GM13976 (cell line): ENCODE results near the gene ADD3.
"Not testable (repeated sequence)": the region's sequence is repeated elsewhere in the genome, so short reads cannot be mapped to it uniquely, and the experiment has no call there.

ENCODE experiments used
- DNase-seq: peaks from one replicate; pipeline ENCODE4 v3.0.0; 2012; ENCODE audit warnings: low spot score
- in situ Hi-C: fragments of 300-500 bp; cut with MboI; formaldehyde crosslinking; loops from one replicate; pipeline ENCODE4 v1.12.0; 2022; ENCODE audit warnings: low sequenced_read_pairs, mixed read lengths, inconsistent platforms; ENCODE audit not compliant: unreplicated experiment
- TF ChIP-seq, protein P1 (sequence below): IDR thresholded peaks from 2 replicates; pipeline ENCODE4 v1.5.1; 2012; ENCODE audit warnings: borderline replicate concordance, mild to moderate bottlenecking; ENCODE audit not compliant: insufficient read depth; ENCODE audit errors: extremely low read depth, missing control alignments, control extremely low read depth

Gene ADD3

DNA sequence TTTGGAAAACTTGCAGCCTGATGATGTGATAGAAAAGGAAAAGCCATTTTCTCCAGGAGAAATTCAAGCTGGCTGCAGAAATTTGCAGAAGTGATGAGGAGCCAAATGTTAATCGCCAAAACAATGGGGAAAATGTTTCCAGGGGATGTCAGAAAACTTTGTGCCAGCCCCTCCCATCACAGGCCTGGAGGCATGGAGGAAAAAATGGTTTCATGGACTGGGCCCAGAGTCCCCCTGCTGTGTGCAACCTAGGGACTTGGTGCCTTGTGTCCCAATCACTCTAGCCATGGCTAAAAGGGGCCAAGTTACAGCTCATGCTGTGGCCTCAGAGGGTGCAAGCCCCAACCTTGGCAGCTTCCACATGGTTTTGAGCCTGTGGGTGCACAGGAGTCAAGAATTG is 41.0 kb downstream of the ADD3 start:
- DNase-seq, result no peak
- in situ Hi-C loops, result no loop called here
- TF ChIP-seq, protein P1, sequence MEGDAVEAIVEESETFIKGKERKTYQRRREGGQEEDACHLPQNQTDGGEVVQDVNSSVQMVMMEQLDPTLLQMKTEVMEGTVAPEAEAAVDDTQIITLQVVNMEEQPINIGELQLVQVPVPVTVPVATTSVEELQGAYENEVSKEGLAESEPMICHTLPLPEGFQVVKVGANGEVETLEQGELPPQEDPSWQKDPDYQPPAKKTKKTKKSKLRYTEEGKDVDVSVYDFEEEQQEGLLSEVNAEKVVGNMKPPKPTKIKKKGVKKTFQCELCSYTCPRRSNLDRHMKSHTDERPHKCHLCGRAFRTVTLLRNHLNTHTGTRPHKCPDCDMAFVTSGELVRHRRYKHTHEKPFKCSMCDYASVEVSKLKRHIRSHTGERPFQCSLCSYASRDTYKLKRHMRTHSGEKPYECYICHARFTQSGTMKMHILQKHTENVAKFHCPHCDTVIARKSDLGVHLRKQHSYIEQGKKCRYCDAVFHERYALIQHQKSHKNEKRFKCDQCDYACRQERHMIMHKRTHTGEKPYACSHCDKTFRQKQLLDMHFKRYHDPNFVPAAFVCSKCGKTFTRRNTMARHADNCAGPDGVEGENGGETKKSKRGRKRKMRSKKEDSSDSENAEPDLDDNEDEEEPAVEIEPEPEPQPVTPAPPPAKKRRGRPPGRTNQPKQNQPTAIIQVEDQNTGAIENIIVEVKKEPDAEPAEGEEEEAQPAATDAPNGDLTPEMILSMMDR, result no peak

DNA sequence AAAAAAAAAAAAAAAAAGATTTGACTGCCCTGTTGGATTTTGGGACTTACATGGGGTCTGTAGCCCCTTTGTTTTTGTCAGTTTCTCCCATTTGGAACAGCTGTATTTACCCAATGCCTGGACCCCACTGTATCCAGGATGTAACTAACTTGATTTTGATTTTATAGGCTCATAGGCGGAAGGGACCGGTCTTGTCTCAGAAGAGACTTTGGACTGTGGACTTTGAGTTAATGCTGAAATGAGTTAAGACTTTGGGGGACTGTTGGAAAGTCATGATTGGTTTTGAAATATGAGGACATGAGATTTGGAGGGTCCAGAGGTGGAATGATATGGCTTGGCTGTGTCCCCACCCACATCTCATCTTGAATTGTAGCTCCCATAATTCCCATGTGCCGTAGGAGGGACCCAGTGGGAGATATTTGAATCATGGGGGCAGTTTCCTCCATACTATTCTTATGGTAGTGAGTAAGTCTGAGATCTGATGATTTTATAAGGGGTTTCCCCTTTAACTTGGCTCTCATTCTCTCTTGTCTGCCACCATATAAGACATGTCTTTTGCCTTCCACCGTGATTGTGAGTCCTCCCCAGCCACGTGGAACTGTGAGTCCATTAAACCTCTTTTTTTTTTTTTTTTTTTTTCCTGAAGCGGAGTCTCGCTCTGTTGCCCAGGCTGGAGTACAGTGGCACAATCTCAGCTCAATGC is 42.3 kb downstream of the ADD3 start:
- DNase-seq, in situ Hi-C loops: not testable (repeated sequence)

DNA sequence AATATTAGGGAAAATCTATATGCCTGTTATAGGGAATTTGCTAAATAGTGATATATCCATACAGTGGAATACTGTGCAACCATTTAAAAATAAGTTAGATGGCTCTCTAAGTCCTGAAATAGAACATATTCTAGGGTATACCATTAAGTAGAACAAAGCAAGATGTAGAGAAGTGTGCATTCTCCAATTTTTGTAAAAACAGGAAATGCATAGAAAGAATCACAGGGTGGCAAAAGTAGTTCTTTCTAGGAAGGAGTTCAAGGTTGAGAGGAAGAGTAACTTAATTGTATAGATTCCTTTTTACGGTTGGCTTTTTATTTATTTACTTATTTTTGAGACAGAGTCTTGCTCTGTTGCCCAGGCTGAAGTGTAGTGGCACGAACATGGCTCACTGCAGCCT is 43.7 kb downstream of the ADD3 start:
- in situ Hi-C loops, result no loop called here
- TF ChIP-seq, protein P1, result no peak
- DNase-seq, result no peak

DNA sequence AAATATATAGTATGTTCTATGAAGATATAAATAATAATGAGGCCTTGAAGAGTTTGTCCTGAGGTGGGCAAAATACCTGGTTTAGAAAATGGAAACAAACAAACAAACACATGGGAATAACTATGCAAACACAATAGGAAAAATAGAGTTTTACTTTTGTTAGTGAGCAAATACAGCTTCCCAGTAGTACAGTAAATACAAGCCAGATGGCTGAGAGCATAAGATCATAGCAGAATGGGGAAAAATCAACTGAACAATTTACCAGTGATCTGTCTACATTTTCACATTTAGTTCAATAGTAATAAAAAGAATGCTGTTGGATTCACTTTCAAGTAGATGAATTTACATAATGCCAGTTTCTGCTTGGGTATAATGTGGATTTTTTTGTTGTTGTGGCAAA is 45.1 kb downstream of the ADD3 start:
- no peak for DNase-seq
- TF ChIP-seq, protein P1, result no peak
- in situ Hi-C loops, result no loop called here

DNA sequence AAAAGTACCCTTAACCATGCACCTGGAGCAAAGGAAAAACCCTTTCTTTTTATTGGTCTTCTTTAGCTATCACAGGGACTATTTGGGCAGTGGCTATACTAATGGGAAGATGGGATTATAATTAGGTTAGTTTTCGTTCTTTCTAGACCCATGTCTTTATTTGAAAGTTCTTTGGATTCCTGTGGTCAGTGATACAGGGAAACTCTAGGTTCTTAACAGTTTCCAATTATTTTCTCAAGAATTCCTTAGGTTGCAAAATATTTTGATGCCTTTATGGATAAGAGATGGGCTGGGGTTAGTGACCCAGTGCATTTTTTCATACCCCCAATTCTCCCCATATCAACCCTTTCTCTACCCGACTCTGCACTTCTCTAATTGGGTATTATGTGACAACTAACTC is 49.0 kb downstream of the ADD3 start:
- in situ Hi-C loops, result no loop called here
- no peak for DNase-seq
- TF ChIP-seq, protein P1, result no peak

DNA sequence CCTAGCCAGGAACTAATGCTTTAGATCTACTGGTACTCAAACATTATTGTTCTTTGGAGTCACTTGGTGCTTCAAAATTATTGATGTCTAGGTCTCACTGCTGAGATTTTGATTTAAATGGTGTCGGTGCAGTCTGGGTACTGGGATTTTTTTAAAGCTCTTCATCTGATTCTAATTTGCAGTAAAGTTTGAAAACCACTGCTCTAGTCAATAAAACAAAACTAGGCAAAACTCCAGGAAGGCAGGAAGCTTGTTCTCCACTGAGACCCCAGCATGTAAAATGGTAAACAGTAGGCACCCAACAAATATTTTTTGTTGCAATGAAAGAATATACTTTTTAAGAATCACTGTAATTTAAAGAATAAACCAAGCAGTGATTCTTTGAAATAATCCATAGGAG is 49.7 kb downstream of the ADD3 start:
- in situ Hi-C loops, result no loop called here
- no peak for DNase-seq
- TF ChIP-seq, protein P1, result no peak

DNA sequence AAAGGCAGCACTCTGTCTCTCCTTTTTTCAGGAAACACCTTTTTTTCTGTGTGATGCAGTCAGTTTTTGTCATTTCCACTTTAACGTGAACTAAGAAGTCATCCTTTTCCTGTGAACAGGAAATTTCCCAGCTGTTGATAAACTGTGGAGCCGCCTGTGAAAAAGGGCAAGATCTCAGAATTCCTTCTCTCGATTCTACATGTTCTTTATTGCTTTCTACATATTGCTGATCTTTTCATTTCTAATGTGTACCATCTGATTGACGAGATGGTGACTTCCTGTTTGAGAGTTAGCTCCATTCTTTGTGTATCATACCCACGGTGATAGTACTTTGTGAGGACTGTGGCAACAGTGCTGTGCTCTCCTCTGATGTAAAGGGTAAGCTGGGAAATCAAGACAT is 50.4 kb downstream of the ADD3 start:
- TF ChIP-seq, protein P1, result no peak
- in situ Hi-C loops, result no loop called here
- no peak for DNase-seq
